GM12891 (cell line): Measurements from ENCODE around the gene UBE2D1.

Experiments used
- DNase-seq: peaks from one replicate; pipeline ENCODE4 v3.0.0; 2011; ENCODE audit warnings: low spot score; ENCODE audit not compliant: insufficient read length
- FAIRE-seq: peaks from 2 replicates; lab custom pipeline; 2011; peaks lifted over from hg19 to GRCh38; lab: Jason Lieb, UNC
- PAX5 ChIP-seq: IDR thresholded peaks from 2 replicates; pipeline ENCODE4 v1.6.1; 2011; ENCODE audit warnings: low read length, moderate library complexity, mild to moderate bottlenecking; ENCODE audit not compliant: insufficient read depth, severe bottlenecking
- POLR2A ChIP-seq: IDR thresholded peaks from 2 replicates; pipeline ENCODE4 v1.6.1; 2011; ENCODE audit warnings: low read depth, low read length, control low read depth
- POLR2AphosphoS5 ChIP-seq: IDR thresholded peaks from 2 replicates; pipeline ENCODE4 v1.6.1; 2011; ENCODE audit warnings: low read depth, low read length, control low read depth
- POU2F2 ChIP-seq: IDR thresholded peaks from 2 replicates; pipeline ENCODE4 v1.6.1; 2011; ENCODE audit warnings: low read depth, mild to moderate bottlenecking, control low read depth, low read length, moderate library complexity
- SPI1 ChIP-seq: IDR thresholded peaks from 2 replicates; pipeline ENCODE4 v1.6.1; 2011; ENCODE audit warnings: low read depth, low read length, control low read depth
- TAF1 ChIP-seq: IDR thresholded peaks from 2 replicates; pipeline ENCODE4 v1.6.1; 2011; ENCODE audit warnings: low read depth, low read length, control low read depth

Gene UBE2D1

DNA sequence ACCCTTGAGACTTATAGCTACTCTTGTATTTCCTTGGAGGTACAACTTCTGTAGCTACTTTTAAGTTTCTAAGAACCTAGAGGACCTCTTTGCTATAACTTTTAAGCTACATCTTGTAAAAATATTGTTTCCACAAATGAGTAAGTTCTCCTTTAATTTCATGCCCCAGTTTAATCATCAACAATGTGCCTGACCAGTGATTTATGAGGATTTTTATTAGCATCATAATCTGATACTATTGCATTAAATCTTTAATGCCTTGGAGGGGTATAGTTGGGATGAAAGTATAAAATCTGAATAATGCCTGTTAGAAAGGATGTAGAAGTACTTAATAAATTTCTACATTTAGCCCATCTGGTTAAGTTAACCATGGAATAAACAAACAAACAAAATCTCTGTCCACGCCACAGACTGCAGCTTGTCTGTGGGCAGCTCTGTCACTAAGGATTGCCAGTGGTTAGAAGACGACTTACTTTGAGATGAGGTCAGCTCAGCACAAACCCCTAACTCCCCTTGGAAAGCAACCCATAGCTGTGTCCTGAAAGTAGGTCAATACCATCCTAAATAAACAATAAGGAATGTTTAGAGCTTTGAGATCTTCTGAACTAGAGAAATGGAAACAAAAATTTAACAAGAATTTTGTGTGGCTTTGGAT lies 18.3 kb downstream of the UBE2D1 start:
- FAIRE-seq, result no peak
- TF ChIP-seq SPI1, result no peak
- DNase-seq, result no peak

- DNase-seq (no peak), FAIRE-seq (no peak)
- TF ChIP-seq POU2F2 (no peak), POLR2A (no peak), SPI1 (no peak), POLR2AphosphoS5 (no peak), TAF1 (no peak), PAX5 (no peak)
Observed at GRCh38 chr10:58356756-58357155, 21.9 kb downstream of the UBE2D1 start.

- TF ChIP-seq PAX5, result no peak
- DNase-seq, result no peak
- FAIRE-seq, result no peak
Observed at GRCh38 chr10:58358314-58358933, 23.6 kb downstream of the UBE2D1 start.

GRCh38 chr10:58358947-58359346 lies 24.1 kb downstream of the UBE2D1 start:
- no peak for FAIRE-seq
- DNase-seq, result no peak
- no peak for TF ChIP-seq PAX5
- no peak for TF ChIP-seq POLR2AphosphoS5
- TF ChIP-seq SPI1, result no peak
- no peak for TF ChIP-seq POLR2A
- TF ChIP-seq POU2F2, result no peak
- no peak for TF ChIP-seq TAF1

DNA sequence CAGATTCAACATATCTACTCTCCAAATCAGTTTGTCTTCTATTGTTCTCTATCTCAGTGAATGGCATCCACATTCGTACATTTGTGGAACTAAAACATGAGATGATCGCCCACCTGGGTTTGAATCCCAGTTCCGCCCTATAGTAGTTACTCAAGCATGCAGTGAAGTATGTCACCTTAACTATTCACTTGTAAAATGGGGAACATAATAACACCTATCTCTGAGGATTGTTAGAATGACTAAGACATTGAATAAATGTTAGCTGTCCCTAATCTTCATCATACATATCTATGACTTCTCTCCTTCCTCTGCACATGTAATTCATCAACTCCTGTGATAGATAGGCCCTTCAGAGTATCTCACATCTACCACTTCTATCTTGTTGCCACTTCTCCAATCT lies 24.7 kb downstream of the UBE2D1 start:
- FAIRE-seq, result no peak
- no peak for DNase-seq
- TF ChIP-seq POLR2AphosphoS5 (no peak), POLR2A (no peak), POU2F2 (no peak), SPI1 (peak; percentile 52), PAX5 (no peak), TAF1 (no peak)

GRCh38 chr10:58360412-58361004 lies 25.7 kb downstream of the UBE2D1 start:
- DNase-seq, result no peak
- no peak for TF ChIP-seq PAX5
- TF ChIP-seq TAF1, result no peak
- TF ChIP-seq SPI1, result no peak
- TF ChIP-seq POU2F2, result no peak
- no peak for TF ChIP-seq POLR2A
- no peak for TF ChIP-seq POLR2AphosphoS5
- FAIRE-seq, result no peak

- DNase-seq, result no peak
- no peak for TF ChIP-seq PAX5
- no peak for TF ChIP-seq POLR2AphosphoS5
- TF ChIP-seq SPI1, result no peak
- no peak for FAIRE-seq
Observed at GRCh38 chr10:58361353-58361752, 26.5 kb downstream of the UBE2D1 start.

DNA sequence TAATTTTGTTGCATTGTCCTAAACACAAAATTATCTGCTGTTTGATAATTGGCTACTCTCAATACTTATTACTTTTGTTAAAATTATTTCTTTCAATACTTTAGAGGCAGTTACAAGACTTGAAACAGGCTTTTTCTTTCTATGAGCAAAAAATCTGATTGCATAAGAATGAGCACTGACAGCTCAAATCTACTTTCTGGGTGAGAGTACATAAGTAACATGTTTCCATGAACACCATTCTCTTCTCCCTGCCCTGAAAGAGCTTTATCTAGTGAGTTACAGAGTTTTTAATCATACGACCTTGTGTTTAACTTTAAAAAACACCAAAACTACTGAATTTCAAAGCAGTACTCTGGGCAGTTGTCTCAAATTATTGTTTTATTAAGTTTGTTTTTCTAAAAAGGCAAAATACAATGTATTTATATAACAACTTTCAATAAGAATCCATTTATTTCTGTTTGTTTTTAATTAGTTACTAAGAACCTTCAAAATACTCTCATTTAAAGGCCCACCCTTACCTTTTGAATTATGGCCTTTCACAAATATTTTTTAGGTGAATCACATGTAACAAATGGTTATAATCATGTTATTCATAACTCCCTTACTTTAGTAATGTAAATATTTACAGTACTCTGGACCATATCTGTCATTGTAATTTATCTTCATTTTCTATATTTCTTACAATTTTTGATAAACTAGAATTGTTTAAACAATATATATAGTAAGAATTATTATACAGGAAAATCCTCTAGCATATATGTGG lies 27.4 kb downstream of the UBE2D1 start:
- DNase-seq, result no peak
- TF ChIP-seq TAF1, result no peak
- TF ChIP-seq POLR2AphosphoS5, result no peak
- TF ChIP-seq SPI1, result no peak
- TF ChIP-seq POU2F2, result no peak
- no peak for TF ChIP-seq POLR2A
- TF ChIP-seq PAX5, result no peak
- no peak for FAIRE-seq

DNA sequence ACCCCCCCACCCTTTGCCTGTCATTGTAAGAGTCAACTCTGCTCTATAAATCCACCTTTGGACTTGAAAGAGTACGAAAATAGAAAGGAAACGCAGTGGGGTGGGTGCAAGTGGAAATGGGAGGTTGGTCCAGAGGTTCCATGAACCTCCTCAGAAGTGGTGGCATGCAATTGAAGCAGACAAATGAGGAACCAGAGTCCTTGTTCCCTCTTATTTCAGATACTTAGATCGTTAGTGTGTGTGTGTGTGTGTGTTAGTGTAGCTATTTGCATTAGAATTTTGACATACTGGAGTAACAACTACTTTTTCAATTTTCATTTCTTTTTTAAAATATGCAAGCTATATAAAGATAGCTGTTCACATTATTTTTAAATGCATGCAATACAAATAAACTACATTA lies 32.3 kb downstream of the UBE2D1 start:
- DNase-seq (no peak), FAIRE-seq (no peak)
- TF ChIP-seq TAF1, result no peak
- no peak for TF ChIP-seq POLR2AphosphoS5
- TF ChIP-seq SPI1, result no peak
- no peak for TF ChIP-seq PAX5
